ENCODE results near the gene PLEKHA3. TPM values are rescaled to one million over a fixed set of nuclear protein-coding genes. Genes with fewer than 3 reads are reported as not detected.

Gene PLEKHA3
- total RNA-seq: 10 to 100 TPM in 3 of 4 donors, 1 to 10 TPM in 1; 7.5 to 13.0 (median 12.1) TPM

DNA sequence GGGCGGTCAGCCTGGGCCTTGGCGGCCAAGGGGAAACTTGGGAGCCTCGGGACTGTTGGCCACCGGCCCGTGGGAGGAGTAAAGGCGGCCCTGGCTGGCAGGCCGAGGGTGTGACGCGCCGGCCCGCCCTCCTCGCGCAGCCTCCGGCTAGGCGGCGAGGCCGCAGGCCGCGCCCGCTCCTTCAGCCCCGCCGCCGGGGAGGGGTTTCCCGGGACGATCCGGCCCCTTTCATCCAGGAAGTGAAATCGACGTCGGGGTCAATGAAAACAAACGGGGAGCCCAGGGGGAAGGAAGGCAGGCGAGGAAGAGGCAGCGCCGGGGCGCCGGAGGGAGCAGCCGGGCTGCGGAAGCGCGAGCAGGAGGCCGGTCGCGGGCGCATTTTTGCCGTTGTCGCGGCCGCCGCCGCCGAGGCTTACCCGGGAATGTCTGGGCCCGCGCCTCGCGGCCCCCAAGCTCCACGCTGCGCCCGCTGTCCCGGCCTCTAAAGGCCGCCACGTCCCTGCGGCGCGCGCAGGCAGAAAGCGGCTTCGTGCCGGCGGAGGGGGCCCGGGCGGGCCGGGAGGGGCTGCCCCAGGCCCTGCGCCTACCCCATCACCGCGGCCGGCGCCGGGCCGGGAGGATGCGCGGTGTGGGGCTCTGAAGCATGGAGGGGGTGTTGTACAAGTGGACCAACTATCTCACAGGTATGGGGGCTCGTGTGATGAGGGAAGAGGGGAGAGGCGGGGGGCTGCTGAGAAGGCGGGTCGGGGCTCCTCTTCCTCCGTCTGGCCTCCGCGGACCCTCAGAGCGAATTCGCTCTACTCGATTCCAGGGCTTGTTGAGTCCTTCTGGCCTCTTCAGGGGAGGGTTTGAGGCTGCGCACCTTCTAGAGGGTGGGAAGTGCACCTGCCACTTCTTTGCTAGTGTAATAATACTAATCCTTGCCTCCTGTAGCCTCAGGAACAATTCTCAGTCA is at the start of gene PLEKHA3:
Gene PLEKHA3 (plus strand): TSS at position 231 of the 955 bp plus-strand sequence. CDS start 413 bp downstream, at position 644.
- TF ChIP-seq, protein P1, sequence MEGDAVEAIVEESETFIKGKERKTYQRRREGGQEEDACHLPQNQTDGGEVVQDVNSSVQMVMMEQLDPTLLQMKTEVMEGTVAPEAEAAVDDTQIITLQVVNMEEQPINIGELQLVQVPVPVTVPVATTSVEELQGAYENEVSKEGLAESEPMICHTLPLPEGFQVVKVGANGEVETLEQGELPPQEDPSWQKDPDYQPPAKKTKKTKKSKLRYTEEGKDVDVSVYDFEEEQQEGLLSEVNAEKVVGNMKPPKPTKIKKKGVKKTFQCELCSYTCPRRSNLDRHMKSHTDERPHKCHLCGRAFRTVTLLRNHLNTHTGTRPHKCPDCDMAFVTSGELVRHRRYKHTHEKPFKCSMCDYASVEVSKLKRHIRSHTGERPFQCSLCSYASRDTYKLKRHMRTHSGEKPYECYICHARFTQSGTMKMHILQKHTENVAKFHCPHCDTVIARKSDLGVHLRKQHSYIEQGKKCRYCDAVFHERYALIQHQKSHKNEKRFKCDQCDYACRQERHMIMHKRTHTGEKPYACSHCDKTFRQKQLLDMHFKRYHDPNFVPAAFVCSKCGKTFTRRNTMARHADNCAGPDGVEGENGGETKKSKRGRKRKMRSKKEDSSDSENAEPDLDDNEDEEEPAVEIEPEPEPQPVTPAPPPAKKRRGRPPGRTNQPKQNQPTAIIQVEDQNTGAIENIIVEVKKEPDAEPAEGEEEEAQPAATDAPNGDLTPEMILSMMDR (IDR thresholded peaks at IDR 0.05; ENCODE audit: low read depth): no peak

DNA sequence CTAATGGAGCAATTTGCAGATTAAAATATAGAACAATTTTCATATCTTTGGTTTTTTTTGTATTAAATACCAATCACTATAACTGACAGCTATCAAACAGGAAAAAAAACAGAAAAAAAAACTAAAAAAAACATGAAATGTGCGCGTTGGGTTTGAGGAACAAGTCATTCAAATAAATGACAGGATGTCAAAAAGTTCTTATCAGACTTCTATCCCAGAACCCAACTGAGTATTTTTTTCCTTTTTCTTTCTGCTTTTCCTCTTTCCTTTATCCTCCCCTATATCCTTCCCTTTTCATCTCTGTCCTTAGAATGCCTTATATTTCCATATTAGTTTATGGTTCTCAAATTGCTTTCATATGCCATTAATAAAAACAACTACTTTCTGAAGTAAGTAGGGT is 43.6 kb upstream of the PLEKHA3 start:
- TF ChIP-seq, protein P1 (IDR thresholded peaks at IDR 0.05; ENCODE audit: low read depth): no peak

GRCh38 chr2:178441426-178441825 is 38.8 kb upstream of the PLEKHA3 start:
- TF ChIP-seq, protein P1 (IDR thresholded peaks at IDR 0.05; ENCODE audit: low read depth): no peak

DNA sequence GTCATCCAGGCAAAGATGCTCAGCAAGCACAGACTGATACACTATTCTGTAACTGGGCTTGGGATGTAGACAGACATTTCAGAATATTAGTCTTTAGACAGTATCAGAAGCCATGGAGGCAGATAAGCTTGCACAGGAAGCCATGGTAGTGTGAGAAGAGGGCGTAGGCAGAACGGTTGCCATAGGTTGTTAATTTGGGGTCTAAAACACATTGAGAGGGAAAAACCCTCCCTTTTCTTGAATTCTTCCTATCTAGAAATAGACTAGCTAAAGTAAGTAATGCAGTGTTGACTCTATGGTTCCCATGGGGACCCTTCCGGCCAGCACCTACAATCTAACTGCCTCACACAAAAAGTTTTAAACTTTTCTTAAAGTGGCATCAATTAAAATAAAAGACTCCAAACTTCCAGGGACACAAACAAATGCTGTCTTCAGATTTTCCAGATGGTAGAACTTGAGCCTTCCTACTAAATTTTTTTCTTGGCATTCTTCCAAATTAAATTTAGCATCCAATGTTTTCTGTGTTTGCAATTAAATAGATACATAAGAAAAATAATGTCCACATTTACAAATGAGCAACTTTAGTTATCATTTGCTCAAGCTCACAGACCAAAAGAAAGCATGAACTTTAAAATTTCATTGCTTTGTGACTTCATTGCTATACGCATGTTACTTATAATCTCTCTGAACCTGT is 31.1 kb upstream of the PLEKHA3 start:
- TF ChIP-seq, protein P1 (IDR thresholded peaks at IDR 0.05; ENCODE audit: low read depth): no peak

GRCh38 chr2:178449700-178450523 is 30.3 kb upstream of the PLEKHA3 start:
- TF ChIP-seq, protein P1 (IDR thresholded peaks at IDR 0.05; ENCODE audit: low read depth): no peak

- TF ChIP-seq, protein P1 (IDR thresholded peaks at IDR 0.05; ENCODE audit: low read depth): no peak
Observed at GRCh38 chr2:178450524-178450773, 29.8 kb upstream of the PLEKHA3 start.

All from subcutaneous adipose tissue (tissue), 4 donors.